Adrenal gland (tissue), 5 donors: Measurements from ENCODE around the gene TMA16.
"Not testable (repeated sequence)": the region's sequence is repeated elsewhere in the genome, so short reads cannot be mapped to it uniquely, and the experiment has no call there.

Source experiments
- CTCF ChIP-seq, 6 experiments: fragments of 450-650 bp in 4 of 6; fragments of 200-600 bp in 2 of 6; sonication (generic) in 1 of 6; IDR thresholded peaks; 1 replicate in 5 of 6; 2 replicates in 1 of 6; pipeline versions ENCODE4 v1.5.1 to v1.8.0; 2016 to 2021; ENCODE audit warnings: antibody characterized with exemption in 6 of 6, mild to moderate bottlenecking in 2 of 6, moderate library complexity in 1 of 6
- POLR2A ChIP-seq, 2 donors: fragments of 450-650 bp; IDR thresholded peaks; one replicate each; pipeline ENCODE4 v1.6.1; 2017; ENCODE audit warnings: antibody characterized with exemption in 2 of 2, mild to moderate bottlenecking in 2 of 2, moderate library complexity in 1 of 2
- donor health status: DM: no; HTN: no; CAD: no.

GRCh38 chr4:163538820-163539219, 44.3 kb downstream of the TMA16 start:
- not testable (repeated sequence) for TF ChIP-seq CTCF, POLR2A (IDR thresholded peaks at IDR 0.05)
